K562 (cell line): ENCODE results near the gene BARX2. TPM values are rescaled to one million over a fixed set of nuclear protein-coding genes. Genes with fewer than 3 reads are reported as not detected.

ENCODE experiments used
- ATAC-seq: fragments of 200-7000 bp; cut with Tn5 transposase; 3 replicates; pipeline ENCODE4 v1.9.1; 2020; ENCODE audit warnings: moderate library complexity
- BruUV-seq: library from RNA; stranded (reverse); fragments of 400-500 nt; replicated peaks from 2 replicates; lab custom pipeline; 2021; lab: Mats Ljungman, UMichigan
- CTCF ChIA-PET: fragments of 300-600 bp; formaldehyde crosslinking; extraction: SDS; loops from one replicate; lab custom pipeline; 2021; ENCODE audit warnings: low intra/inter-chr PET ratio; lab: Yijun Ruan, JAX
- POLR2A ChIA-PET: fragments of 300-600, 350-650 bp; sonication (Branson Sonifier 250); formaldehyde crosslinking; extraction: SDS; loops from one replicate; lab custom pipeline; 2021; ENCODE audit warnings: antibody characterized with exemption, inconsistent platforms; lab: Yijun Ruan, JAX
- DNase-seq, 4 experiments: peaks; one replicate each; pipeline versions ENCODE4 v3.0.0 to v3.0.0-alpha.2; 2011 to 2018; ENCODE audit warnings: low spot score in 3 of 4, mixed read lengths in 3 of 4; ENCODE audit errors: extremely low read depth in 1 of 4
- FAIRE-seq: peaks from 2 replicates; lab custom pipeline; 2011; peaks lifted over from hg19 to GRCh38; lab: Jason Lieb, UNC
- H2AFZ ChIP-seq: 2 replicates; pipeline ENCODE4 v1.6.0; 2011; ENCODE audit warnings: low read depth, low read length, control low read depth, inconsistent platforms
- H3K27ac ChIP-seq: fragments of 200-600 bp; 3 replicates; pipeline ENCODE4 v1.8.0; 2011; ENCODE audit warnings: low read depth, mild to moderate bottlenecking, control low read depth, inconsistent platforms, low read length, moderate library complexity, mixed read lengths; ENCODE audit errors: extremely low read depth
- H3K27me3 ChIP-seq, 2 experiments: fragments of 300-600 bp in 1 of 2; 2 replicates in 1 of 2; 3 replicates in 1 of 2; pipeline versions ENCODE4 v1.6.0 to v1.8.0; 2011; ENCODE audit warnings: inconsistent platforms in 2 of 2, low read length in 2 of 2, mild to moderate bottlenecking in 1 of 2, mixed read lengths in 1 of 2, moderate library complexity in 1 of 2; ENCODE audit not compliant: control insufficient read depth in 2 of 2, insufficient read depth in 2 of 2
- H3K36me3 ChIP-seq: fragments of 300-600 bp; 3 replicates; pipeline ENCODE4 v1.8.0; 2011; ENCODE audit warnings: mild to moderate bottlenecking, low read length, inconsistent platforms; ENCODE audit not compliant: control insufficient read depth, insufficient read depth
- H3K4me1 ChIP-seq, 2 experiments: fragments of 200-600 bp in 1 of 2; replicated peaks in 1 of 2; 2 replicates in 1 of 2; 3 replicates in 1 of 2; pipeline versions ENCODE4 v1.5.1 to v1.8.0; 2011; ENCODE audit warnings: inconsistent platforms in 2 of 2, low read length in 2 of 2, mild to moderate bottlenecking in 1 of 2, mixed read lengths in 1 of 2, moderate library complexity in 1 of 2; ENCODE audit not compliant: control insufficient read depth in 2 of 2, insufficient read depth in 2 of 2
- H3K4me2 ChIP-seq: 2 replicates; pipeline ENCODE4 v1.6.1; 2011; ENCODE audit warnings: low read length, control low read depth, inconsistent platforms, mixed read lengths; ENCODE audit not compliant: insufficient read depth
- H3K4me3 ChIP-seq: fragments of 200-600 bp; sonication (generic), shearing (Covaris generic); 2 replicates; pipeline ENCODE4 v1.5.1; 2016; ENCODE audit warnings: control low read depth, inconsistent platforms
- H3K79me2 ChIP-seq: fragments of 200-600 bp; 3 replicates; pipeline ENCODE4 v1.8.0; 2011; ENCODE audit warnings: low read length, inconsistent platforms; ENCODE audit not compliant: control insufficient read depth, insufficient read depth
- H3K9ac ChIP-seq, 2 experiments: 2 replicates each; pipeline versions ENCODE4 v1.6.0 to v1.6.1; 2011; ENCODE audit warnings: low read depth in 2 of 2, low read length in 2 of 2, control low read depth in 1 of 2, inconsistent platforms in 1 of 2, mild to moderate bottlenecking in 1 of 2, mixed read lengths in 1 of 2; ENCODE audit not compliant: insufficient read depth in 1 of 2
- H3K9me1 ChIP-seq: one replicate; pipeline ENCODE4 v1.6.0; 2011; ENCODE audit warnings: inconsistent platforms, mild to moderate bottlenecking, low read length, moderate library complexity; ENCODE audit not compliant: control insufficient read depth, insufficient read depth
- H3K9me3 ChIP-seq: replicated peaks from 2 replicates; pipeline ENCODE4 v1.5.1; 2011; ENCODE audit warnings: low read depth, low read length, inconsistent platforms; ENCODE audit not compliant: control insufficient read depth, insufficient read depth
- H4K20me1 ChIP-seq: replicated peaks from 2 replicates; pipeline ENCODE4 v1.6.1; 2011; ENCODE audit warnings: low read length, inconsistent platforms, mixed read lengths; ENCODE audit not compliant: control insufficient read depth, insufficient read depth
- DMBX1 ChIP-seq: fragments of 250-450 bp; sonication (Bioruptor Pico); IDR thresholded peaks from 2 replicates; pipeline ENCODE4 v1.8.0; 2022; ENCODE audit warnings: inconsistent platforms, mild to moderate bottlenecking, moderate library complexity, borderline replicate concordance
- FOXK2 ChIP-seq, 2 experiments: fragments of 450-650 bp; IDR thresholded peaks in 1 of 2; conservative IDR thresholded peaks in 1 of 2; 2 replicates each; pipeline ENCODE4 v1.6.1; 2016; ENCODE audit warnings: low read depth in 2 of 2, mild to moderate bottlenecking in 1 of 2
- NCOA6 ChIP-seq: fragments of 450-650 bp; IDR thresholded peaks from 2 replicates; pipeline ENCODE4 v1.6.1; 2017; ENCODE audit warnings: mild to moderate bottlenecking
- POLR3G ChIP-seq: IDR thresholded peaks from 2 replicates; pipeline ENCODE4 v1.6.1; 2011; ENCODE audit not compliant: insufficient read length, insufficient replicate concordance; ENCODE audit errors: extremely low read depth
- SIN3A ChIP-seq, 2 experiments: fragments of 150-350 bp in 1 of 2; IDR thresholded peaks; 2 replicates each; pipeline ENCODE4 v1.6.1; 2011 to 2016; ENCODE audit warnings: borderline replicate concordance in 2 of 2, low read depth in 2 of 2, low read length in 2 of 2, mild to moderate bottlenecking in 2 of 2, moderate library complexity in 2 of 2; ENCODE audit not compliant: control insufficient read depth in 1 of 2
- SREBF1 ChIP-seq: fragments of 150-350 bp; IDR thresholded peaks from 2 replicates; pipeline ENCODE4 v1.6.1; 2014; ENCODE audit warnings: antibody characterized with exemption, low read depth, low read length, borderline replicate concordance
- ZNF668 ChIP-seq: fragments of 250-450 bp; sonication (Bioruptor Pico); IDR thresholded peaks from 2 replicates; pipeline ENCODE4 v1.8.0; 2022; ENCODE audit warnings: mild to moderate bottlenecking, inconsistent platforms
- ZNF785 ChIP-seq: fragments of 250-450 bp; sonication (Bioruptor Pico); IDR thresholded peaks from 2 replicates; pipeline ENCODE4 v1.4.0; 2020; ENCODE audit warnings: mild to moderate bottlenecking
- WGBS: fragments of 100-300 bp; shearing (Covaris generic); methylation state at CpG from one replicate; pipeline ENCODE4 v1.1.6; 2016; ENCODE audit warnings: low coverage, mixed read lengths; ENCODE audit not compliant: insufficient coverage; ENCODE audit errors: missing lambda C conversion rate; 5-methylcytosine and 5-hydroxymethylcytosine counted together
- in situ Hi-C: fragments of 300-500 bp; cut with MboI; formaldehyde crosslinking; loops from 4 replicates; pipeline ENCODE4 v1.15.0; 2018; ENCODE audit warnings: inconsistent platforms, mixed read lengths
- intact Hi-C: fragments of 100-400 bp; cut with micrococcal nuclease; formaldehyde crosslinking; loops from 2 replicates; pipeline ENCODE4 v1.14.2; 2022
- polyA plus RNA-seq, 8 experiments: library from polyadenylated mRNA; depleted of rRNA in 4 of 8; stranded (reverse) in 5 of 8; unstranded in 3 of 8; fragments of >200 nt; fragmentation: Nextera tagmentation in 2 of 8; fragmentation: Illumina TruSeq in 1 of 8; extraction: Ambion mirVana in 2 of 8; extraction: Trizol in 1 of 8; gene quantifications; 2 replicates each; pipeline versions ENCODE4 v1.2.1 to v1.2.3, GENCODE V29; 2011 to 2014; ENCODE audit warnings: inconsistent platforms in 1 of 8, missing spikeins in 1 of 8
- total RNA-seq, 7 experiments: library from RNA; depleted of rRNA in 6 of 7; stranded (reverse); fragments of >200 nt in 6 of 7; fragmentation: Illumina TruSeq in 2 of 7; extraction: Trizol in 2 of 7; gene quantifications; 2 replicates each; pipeline versions ENCODE4 v1.2.1 to v1.2.3, GENCODE V29; 2011 to 2021; ENCODE audit warnings: low replicate concordance in 1 of 7
- TF ChIP-seq, protein P1 (sequence below): fragments of 450-650 bp; formaldehyde crosslinking; IDR thresholded peaks from 2 replicates; pipeline ENCODE4 v1.4.0; 2020; ENCODE audit warnings: mild to moderate bottlenecking
- TF ChIP-seq, protein P2 (sequence below): fragments of 250-450 bp; sonication (Bioruptor Pico); IDR thresholded peaks from 2 replicates; pipeline ENCODE4 v1.8.0; 2021; ENCODE audit warnings: borderline replicate concordance, mild to moderate bottlenecking, moderate library complexity; ENCODE audit not compliant: poor library complexity, severe bottlenecking

Gene BARX2
- total and polyA plus RNA-seq, 9 of the 15 experiments (the other 6 are each of a cell fraction or from before 2014, with no cell fraction given), result not detected

DNA sequence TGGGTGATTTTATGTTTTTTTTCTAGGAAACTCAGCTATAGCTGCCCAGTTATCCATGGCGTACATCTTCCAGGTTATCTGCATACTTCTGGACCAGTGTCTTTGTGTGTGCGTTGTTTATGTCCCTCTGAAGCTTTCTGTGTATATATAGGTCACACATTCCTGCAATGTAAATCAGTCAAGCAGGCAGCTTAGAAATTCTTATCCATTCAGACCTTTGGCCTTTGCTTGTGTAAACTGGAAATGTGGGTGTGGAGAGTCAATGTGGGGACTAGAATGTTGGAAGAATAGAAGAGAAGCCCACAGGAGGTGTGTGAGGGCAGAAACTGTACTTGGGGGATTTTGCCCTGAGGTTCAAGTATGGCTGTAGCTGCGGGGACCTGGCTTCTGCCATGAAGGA is 51.7 kb downstream of the BARX2 start (continued):
- TF ChIP-seq, protein P1, sequence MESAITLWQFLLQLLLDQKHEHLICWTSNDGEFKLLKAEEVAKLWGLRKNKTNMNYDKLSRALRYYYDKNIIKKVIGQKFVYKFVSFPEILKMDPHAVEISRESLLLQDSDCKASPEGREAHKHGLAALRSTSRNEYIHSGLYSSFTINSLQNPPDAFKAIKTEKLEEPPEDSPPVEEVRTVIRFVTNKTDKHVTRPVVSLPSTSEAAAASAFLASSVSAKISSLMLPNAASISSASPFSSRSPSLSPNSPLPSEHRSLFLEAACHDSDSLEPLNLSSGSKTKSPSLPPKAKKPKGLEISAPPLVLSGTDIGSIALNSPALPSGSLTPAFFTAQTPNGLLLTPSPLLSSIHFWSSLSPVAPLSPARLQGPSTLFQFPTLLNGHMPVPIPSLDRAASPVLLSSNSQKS (CRISPR knock-in tag), result no peak
- TF ChIP-seq ZNF785 (CRISPR knock-in tag) (no peak), SREBF1 (no peak), FOXK2 (conservative IDR thresholded peaks at IDR 0.05 in 1 of 2, IDR thresholded peaks at IDR 0.05 in 1 of 2; ENCODE audit: low read depth in 2 of 2) (no peak)
- TF ChIP-seq, protein P2, sequence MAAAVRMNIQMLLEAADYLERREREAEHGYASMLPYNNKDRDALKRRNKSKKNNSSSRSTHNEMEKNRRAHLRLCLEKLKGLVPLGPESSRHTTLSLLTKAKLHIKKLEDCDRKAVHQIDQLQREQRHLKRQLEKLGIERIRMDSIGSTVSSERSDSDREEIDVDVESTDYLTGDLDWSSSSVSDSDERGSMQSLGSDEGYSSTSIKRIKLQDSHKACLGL (CRISPR knock-in tag), result no peak

DNA sequence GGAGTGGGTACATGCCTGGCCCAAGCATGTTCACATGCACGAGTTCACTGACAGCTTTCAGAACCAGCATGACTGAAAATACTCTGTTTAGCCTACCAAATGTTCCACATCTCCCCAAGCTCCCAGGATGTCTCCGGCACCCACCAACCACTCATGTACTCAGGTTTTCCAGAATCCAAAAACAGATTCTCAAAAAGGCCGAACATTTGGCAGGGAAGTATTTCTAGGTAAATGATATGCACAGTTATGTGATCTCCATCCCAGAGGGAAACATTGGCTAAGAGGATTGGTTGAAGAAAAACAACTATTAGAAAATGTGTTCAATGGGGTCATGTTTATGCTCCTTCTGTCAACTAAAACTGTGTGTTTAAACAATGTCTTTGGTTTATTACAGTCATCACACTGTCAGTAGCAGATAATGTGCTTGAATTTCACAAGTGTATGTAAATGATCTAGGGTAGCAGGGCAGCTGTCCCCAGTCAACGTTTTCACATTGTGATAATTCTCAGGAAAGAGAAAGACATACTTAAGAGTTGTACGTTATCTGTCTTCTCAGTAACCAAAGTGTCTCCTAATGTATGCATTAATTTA is 52.3 kb downstream of the BARX2 start:
- BruUV-seq, result no TSS peak
- no peak for TF ChIP-seq SIN3A (IDR thresholded peaks at IDR 0.05; ENCODE audit: borderline replicate concordance in 2 of 2, control insufficient read depth in 1 of 2, low read depth in 2 of 2, low read length in 2 of 2)
- TF ChIP-seq DMBX1 (CRISPR knock-in tag), result no peak
- no peak for TF ChIP-seq ZNF668
- TF ChIP-seq POLR3G, result no peak
- no peak for TF ChIP-seq NCOA6
- Histone ChIP-seq H3K4me1 (no peaks in the 10 kb centered on the region), H3K27ac (no peak overlapping the region), H3K27me3 (no peaks in the 10 kb centered on the region), H3K9me1 (no peaks in the 10 kb centered on the region), H3K9ac (no peak overlapping the region), H3K9me3 (no peaks in the 10 kb centered on the region), H3K4me3 (no peak overlapping the region), H3K36me3 (no peaks in the 10 kb centered on the region), H4K20me1 (no peaks in the 10 kb centered on the region), H3K4me2 (no peak overlapping the region), H2AFZ (no peak overlapping the region), H3K79me2 (no peaks in the 10 kb centered on the region)
- ATAC-seq (no peak), DNase-seq (no peak), FAIRE-seq (no peak)
- 0% methylated on average over 5 of the region's 5 CpGs for WGBS
- POLR2A ChIA-PET, result interaction anchor here (0.7 kb wide), 1 partner anchor 25 kb away, joined by 3 read pairs; no protein-coding TSS in a partner anchor
- CTCF ChIA-PET, result no interaction called here
- intact Hi-C loops (no loop called here), in situ Hi-C loops (no loop called here)
